DOHH2 (cell line): ENCODE results near the gene AKAP13.

Source experiments
- H3F3A ChIP-seq: fragments of 200-600 bp; sonication (generic), shearing (Covaris generic); 2 replicates; pipeline ENCODE4 v1.6.0; 2016; ENCODE audit warnings: antibody characterized with exemption, mild to moderate bottlenecking; ENCODE audit not compliant: control insufficient read depth, insufficient read depth
- H3K27ac ChIP-seq: fragments of 200-600 bp; sonication (generic); 2 replicates; pipeline ENCODE4 v1.5.1; 2014; ENCODE audit warnings: low read depth, mild to moderate bottlenecking, low read length, moderate library complexity
- H3K27me3 ChIP-seq: fragments of 200-600 bp; sonication (generic); 2 replicates; pipeline ENCODE4 v1.6.1; 2014; ENCODE audit warnings: mild to moderate bottlenecking, low read length, mixed read lengths; ENCODE audit not compliant: control insufficient read depth
- H3K36me3 ChIP-seq: fragments of 200-600 bp; sonication (generic); 2 replicates; pipeline ENCODE4 v1.6.1; 2014; ENCODE audit warnings: mild to moderate bottlenecking, low read length, moderate library complexity, mixed read lengths; ENCODE audit not compliant: control insufficient read depth
- H3K4me1 ChIP-seq: fragments of 200-600 bp; sonication (generic); 2 replicates; pipeline ENCODE4 v1.6.1; 2014; ENCODE audit warnings: mild to moderate bottlenecking, low read length, mixed read lengths; ENCODE audit not compliant: control insufficient read depth
- H3K4me2 ChIP-seq: fragments of 200-600 bp; sonication (generic); 2 replicates; pipeline ENCODE4 v1.6.0; 2014; ENCODE audit warnings: mild to moderate bottlenecking, low read length, moderate library complexity
- H3K4me3 ChIP-seq: fragments of 200-600 bp; sonication (generic); 2 replicates; pipeline ENCODE4 v1.5.1; 2014; ENCODE audit warnings: mild to moderate bottlenecking, low read length, mixed read lengths
- H3K79me2 ChIP-seq: fragments of 200-600 bp; sonication (generic); 2 replicates; pipeline ENCODE4 v1.6.1; 2014; ENCODE audit warnings: mild to moderate bottlenecking, low read length, mixed read lengths; ENCODE audit not compliant: control insufficient read depth
- H3K9me2 ChIP-seq: fragments of 200-600 bp; sonication (generic); replicated peaks from 2 replicates; pipeline ENCODE4 v1.6.1; 2014; ENCODE audit warnings: mild to moderate bottlenecking, low read length, mixed read lengths; ENCODE audit not compliant: control insufficient read depth
- H3K9me3 ChIP-seq: fragments of 200-600 bp; sonication (generic); 2 replicates; pipeline ENCODE4 v1.6.1; 2014; ENCODE audit warnings: antibody characterized with exemption, low read length, mixed read lengths; ENCODE audit not compliant: control insufficient read depth, insufficient read depth
- H4K20me1 ChIP-seq: fragments of 200-600 bp; sonication (generic); 2 replicates; pipeline ENCODE4 v1.6.0; 2014; ENCODE audit warnings: low read depth, mild to moderate bottlenecking, antibody characterized with exemption, low read length, moderate library complexity; ENCODE audit not compliant: control insufficient read depth, insufficient read depth
- EZH2phosphoT487 ChIP-seq: fragments of 200-600 bp; sonication (generic); IDR thresholded peaks from 2 replicates; pipeline ENCODE4 v1.6.1; 2017; ENCODE audit warnings: borderline replicate concordance, mild to moderate bottlenecking, antibody characterized with exemption, low read length, moderate library complexity, mixed read lengths
- TF ChIP-seq, protein P1 (sequence below): fragments of 200-600 bp; sonication (generic); IDR thresholded peaks from one replicate; pipeline ENCODE4 v1.5.1; 2014; ENCODE audit warnings: antibody characterized with exemption, mild to moderate bottlenecking, low read depth, low read length; ENCODE audit not compliant: poor library complexity, severe bottlenecking

The AKAP13 gene

DNA sequence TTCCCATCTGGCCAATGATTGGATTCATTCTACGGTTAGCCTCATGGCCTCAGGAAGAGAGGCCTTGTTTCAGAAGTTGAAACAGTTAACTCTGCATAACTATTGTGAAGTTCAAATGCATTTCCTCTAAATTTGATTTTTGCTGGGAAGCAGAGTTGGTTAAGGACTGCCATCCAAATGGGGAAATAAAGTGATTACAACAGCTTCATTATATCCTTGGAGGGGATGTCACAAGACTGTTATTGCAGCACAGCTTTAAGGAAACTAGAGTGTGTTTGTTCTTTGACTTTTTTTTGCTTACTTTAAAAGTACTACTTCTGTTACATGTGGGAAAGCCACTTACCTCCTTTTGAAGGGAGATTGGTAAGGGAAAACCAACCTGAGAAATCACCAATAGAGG is 164.8 kb downstream of the AKAP13 start:
- Histone ChIP-seq H3K9me2 (no peaks in the 10 kb centered on the region), H3K4me2 (no peak overlapping the region), H3K27ac (no peak overlapping the region), H3K4me1 (peaks cover 34% of the 10 kb centered on the region), H3K79me2 (peaks cover 24% of the 10 kb centered on the region), H3K36me3 (peaks cover 41% of the 10 kb centered on the region), H3K27me3 (no peaks in the 10 kb centered on the region), H4K20me1 (no peaks in the 10 kb centered on the region; the same call in 1 of the 2 replicates), H3F3A (no peaks in the 10 kb centered on the region), H3K4me3 (no peak overlapping the region), H3K9me3 (no peaks in the 10 kb centered on the region)
- TF ChIP-seq EZH2phosphoT487, result no peak
- TF ChIP-seq, protein P1, sequence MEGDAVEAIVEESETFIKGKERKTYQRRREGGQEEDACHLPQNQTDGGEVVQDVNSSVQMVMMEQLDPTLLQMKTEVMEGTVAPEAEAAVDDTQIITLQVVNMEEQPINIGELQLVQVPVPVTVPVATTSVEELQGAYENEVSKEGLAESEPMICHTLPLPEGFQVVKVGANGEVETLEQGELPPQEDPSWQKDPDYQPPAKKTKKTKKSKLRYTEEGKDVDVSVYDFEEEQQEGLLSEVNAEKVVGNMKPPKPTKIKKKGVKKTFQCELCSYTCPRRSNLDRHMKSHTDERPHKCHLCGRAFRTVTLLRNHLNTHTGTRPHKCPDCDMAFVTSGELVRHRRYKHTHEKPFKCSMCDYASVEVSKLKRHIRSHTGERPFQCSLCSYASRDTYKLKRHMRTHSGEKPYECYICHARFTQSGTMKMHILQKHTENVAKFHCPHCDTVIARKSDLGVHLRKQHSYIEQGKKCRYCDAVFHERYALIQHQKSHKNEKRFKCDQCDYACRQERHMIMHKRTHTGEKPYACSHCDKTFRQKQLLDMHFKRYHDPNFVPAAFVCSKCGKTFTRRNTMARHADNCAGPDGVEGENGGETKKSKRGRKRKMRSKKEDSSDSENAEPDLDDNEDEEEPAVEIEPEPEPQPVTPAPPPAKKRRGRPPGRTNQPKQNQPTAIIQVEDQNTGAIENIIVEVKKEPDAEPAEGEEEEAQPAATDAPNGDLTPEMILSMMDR, result no peak

DNA sequence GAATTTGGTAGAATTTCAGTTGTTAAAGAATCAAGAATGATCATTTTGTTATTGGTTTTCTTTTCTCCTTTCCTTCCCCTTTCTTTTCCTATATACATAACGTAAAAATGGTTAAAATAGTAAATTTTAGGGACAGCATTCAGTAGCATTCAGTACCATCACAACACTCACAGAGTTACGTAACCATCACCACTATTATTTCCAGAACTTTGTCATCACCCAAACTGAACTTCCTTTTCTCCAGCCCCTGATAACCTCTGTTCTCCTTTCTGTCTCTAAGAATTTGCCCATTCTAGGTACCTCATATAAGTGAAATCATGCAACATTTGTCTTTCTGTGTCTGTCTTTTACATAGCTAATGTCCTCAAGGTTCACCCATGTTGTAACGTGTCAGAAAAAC is 165.3 kb downstream of the AKAP13 start:
- H3K79me2 ChIP-seq, result peaks cover 19% of the 10 kb centered on the region
- TF ChIP-seq, protein P1, result no peak
- no peak for TF ChIP-seq EZH2phosphoT487

DNA sequence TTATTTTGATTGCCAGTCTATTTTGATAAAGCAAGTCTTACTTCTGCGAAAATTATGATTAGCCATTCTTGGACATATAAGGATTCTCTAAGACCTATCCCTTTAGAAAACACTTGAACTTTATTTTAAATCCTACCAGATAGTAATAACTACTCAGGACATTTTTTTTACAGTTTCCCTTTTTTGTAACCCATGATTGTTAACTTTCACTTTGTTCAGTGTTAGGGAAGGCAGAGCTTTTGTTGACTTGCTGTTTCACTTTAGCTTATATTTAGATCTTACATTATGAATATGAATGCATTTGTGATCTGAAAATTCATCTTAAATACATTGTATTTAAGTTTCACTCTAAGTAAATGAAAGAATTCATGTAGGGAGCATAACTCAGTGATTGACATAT is 167.0 kb downstream of the AKAP13 start:
- TF ChIP-seq, protein P1, result no peak
- TF ChIP-seq EZH2phosphoT487, result no peak
- no peaks in the 10 kb centered on the region for H3K9me3 ChIP-seq
- H3K9me2 ChIP-seq, result no peaks in the 10 kb centered on the region
- H3K4me2 ChIP-seq, result no peak overlapping the region
- peaks cover 3% of the 10 kb centered on the region for H3K79me2 ChIP-seq
- H3K4me1 ChIP-seq, result peaks cover 12% of the 10 kb centered on the region
- H3K36me3 ChIP-seq, result peaks cover 42% of the 10 kb centered on the region
- no peak overlapping the region for H3K4me3 ChIP-seq
- no peaks in the 10 kb centered on the region for H4K20me1 ChIP-seq
- H3F3A ChIP-seq, result no peaks in the 10 kb centered on the region
- H3K27ac ChIP-seq, result no peak overlapping the region
- no peaks in the 10 kb centered on the region for H3K27me3 ChIP-seq

More for the DNA sequence above, 165.3 kb downstream of the AKAP13 start:
- no peak overlapping the region for H3K4me2 ChIP-seq
- H3K9me3 ChIP-seq, result no peaks in the 10 kb centered on the region
- H3K36me3 ChIP-seq, result peaks cover 41% of the 10 kb centered on the region
- no peaks in the 10 kb centered on the region for H3K27me3 ChIP-seq
- H3F3A ChIP-seq, result no peaks in the 10 kb centered on the region
- H3K9me2 ChIP-seq, result no peaks in the 10 kb centered on the region
- no peaks in the 10 kb centered on the region for H4K20me1 ChIP-seq
- H3K4me1 ChIP-seq, result peaks cover 29% of the 10 kb centered on the region
- H3K4me3 ChIP-seq, result no peak overlapping the region
- no peak overlapping the region for H3K27ac ChIP-seq
